Hepatocyte (in vitro differentiated cells): ENCODE data around the gene TMEM117.

ENCODE experiments used
- CTCF ChIP-seq: fragments of 200-600 bp; sonication (generic); IDR thresholded peaks from 2 replicates; pipeline ENCODE4 v1.5.1; 2016; ENCODE audit warnings: antibody characterized with exemption, mild to moderate bottlenecking; ENCODE audit not compliant: poor library complexity
- EZH2phosphoT487 ChIP-seq: fragments of 200-600 bp; sonication (generic); IDR thresholded peaks from one replicate; pipeline ENCODE4 v1.6.1; 2018; ENCODE audit warnings: antibody characterized with exemption, mild to moderate bottlenecking, low read depth, moderate library complexity; ENCODE audit not compliant: unreplicated experiment, severe bottlenecking

GRCh38 chr12:44299524-44299923 is 463.6 kb downstream of the TMEM117 start:
- TF ChIP-seq CTCF (no peak), EZH2phosphoT487 (no peak)
